ENCODE measurements around the gene ADAMTS3.

The ADAMTS3 gene

GRCh38 chr4:72531322-72531721, 37.7 kb downstream of the ADAMTS3 start:
- TF ChIP-seq CTCF (IDR thresholded peaks at IDR 0.05) = no peak
- H3K27ac ChIP-seq = no peak overlapping the region
- H3K9me3 ChIP-seq = no peaks in the 10 kb centered on the region
- H3K36me3 ChIP-seq = no peaks in the 10 kb centered on the region
- no peaks in the 10 kb centered on the region for H3K27me3 ChIP-seq
- H3K4me1 ChIP-seq (ENCODE audit: control insufficient read depth in 1 of 2, insufficient read depth in 1 of 2, low read depth in 1 of 2, low read length in 1 of 2) = no peaks in the 10 kb centered on the region
- no peak overlapping the region for H3K4me3 ChIP-seq (ENCODE audit: low read depth in 1 of 2, low read length in 1 of 2)

- TF ChIP-seq CTCF (IDR thresholded peaks at IDR 0.05) = no peak
- Histone ChIP-seq H3K9me3 (no peaks in the 10 kb centered on the region), H3K4me3 (ENCODE audit: low read depth in 1 of 2, low read length in 1 of 2) (no peak overlapping the region), H3K27ac (no peak overlapping the region), H3K27me3 (no peaks in the 10 kb centered on the region), H3K4me1 (ENCODE audit: control insufficient read depth in 1 of 2, insufficient read depth in 1 of 2, low read depth in 1 of 2, low read length in 1 of 2) (no peaks in the 10 kb centered on the region), H3K36me3 (no peaks in the 10 kb centered on the region)
Observed at GRCh38 chr4:72529148-72529822, 39.7 kb downstream of the ADAMTS3 start.

GRCh38 chr4:72527038-72527646, 41.9 kb downstream of the ADAMTS3 start:
- no peak overlapping the region for H3K27ac ChIP-seq
- no peaks in the 10 kb centered on the region for H3K36me3 ChIP-seq
- no peak for TF ChIP-seq CTCF (IDR thresholded peaks at IDR 0.05)
- no peaks in the 10 kb centered on the region for H3K27me3 ChIP-seq
- H3K9me3 ChIP-seq = no peaks in the 10 kb centered on the region
- H3K4me1 ChIP-seq (ENCODE audit: control insufficient read depth in 1 of 2, insufficient read depth in 1 of 2, low read depth in 1 of 2, low read length in 1 of 2) = no peaks in the 10 kb centered on the region
- no peak overlapping the region for H3K4me3 ChIP-seq (ENCODE audit: low read depth in 1 of 2, low read length in 1 of 2)

GRCh38 chr4:72525938-72526337, 43.1 kb downstream of the ADAMTS3 start:
- Histone ChIP-seq H3K9me3 (no peaks in the 10 kb centered on the region), H3K27ac (no peak overlapping the region), H3K27me3 (no peaks in the 10 kb centered on the region)

GRCh38 chr4:72522440-72522839, 46.6 kb downstream of the ADAMTS3 start:
- no peaks in the 10 kb centered on the region for H3K36me3 ChIP-seq
- no peaks in the 10 kb centered on the region for H3K9me3 ChIP-seq
- no peak overlapping the region for H3K27ac ChIP-seq
- H3K27me3 ChIP-seq = no peaks in the 10 kb centered on the region
- TF ChIP-seq CTCF (IDR thresholded peaks at IDR 0.05) = no peak
- no peak overlapping the region for H3K4me3 ChIP-seq (ENCODE audit: low read depth in 1 of 2, low read length in 1 of 2)
- H3K4me1 ChIP-seq (ENCODE audit: control insufficient read depth in 1 of 2, insufficient read depth in 1 of 2, low read depth in 1 of 2, low read length in 1 of 2) = no peaks in the 10 kb centered on the region

More at GRCh38 chr4:72525938-72526337, 43.1 kb downstream of the ADAMTS3 start:
- Histone ChIP-seq H3K4me3 (ENCODE audit: low read depth in 1 of 2, low read length in 1 of 2) (no peak overlapping the region), H3K36me3 (no peaks in the 10 kb centered on the region), H3K4me1 (ENCODE audit: control insufficient read depth in 1 of 2, insufficient read depth in 1 of 2, low read depth in 1 of 2, low read length in 1 of 2) (no peaks in the 10 kb centered on the region)
- no peak for TF ChIP-seq CTCF (IDR thresholded peaks at IDR 0.05)

All from neutrophil (primary cell).